ENCODE data around the gene FERMT3. TPM values are rescaled to one million over a fixed set of nuclear protein-coding genes. Genes with fewer than 3 reads are reported as not detected.

Gene FERMT3
- polyA plus RNA-seq, 3 donors, result 289 to 421 (median 310) TPM

- H3K27ac Mint-ChIP-seq, result peak overlapping the region in 1 of 7 donors; percentile 76
- Histone ChIP-seq H3K27me3 (ENCODE audit: control insufficient read depth in 2 of 2, insufficient read depth in 2 of 2, low read length in 2 of 2) (no peaks in the 10 kb centered on the region), H4K20me1 (ENCODE audit: insufficient read depth, low read length) (no peaks in the 10 kb centered on the region), H3K36me3 (replicated peaks in 1 of 2; ENCODE audit: control insufficient read depth in 1 of 2, insufficient read depth in 2 of 2, low read length in 2 of 2) (no peaks in the 10 kb centered on the region), H3K4me3 (replicated peaks in 1 of 3; ENCODE audit: low read depth in 2 of 3, low read length in 3 of 3) (no peak overlapping the region), H2AFZ (ENCODE audit: insufficient read depth, low read depth, low read length, poor library complexity, severe bottlenecking) (no peak overlapping the region), H3K9me3 (replicated peaks in 1 of 2; ENCODE audit: control insufficient read depth in 1 of 2, insufficient read depth in 1 of 2, low read length in 2 of 2) (no peaks in the 10 kb centered on the region), H3K27ac (ENCODE audit: low read depth in 1 of 2, low read length in 2 of 2) (no peak overlapping the region), H3K4me2 (replicated peaks; ENCODE audit: extremely low read depth, low read length, poor library complexity, severe bottlenecking) (no peak overlapping the region), H3K79me2 (ENCODE audit: insufficient read depth, low read length) (peaks cover 10% of the 10 kb centered on the region), H3K4me1 (ENCODE audit: control insufficient read depth in 1 of 2, insufficient read depth in 2 of 2, low read length in 2 of 2) (peaks cover 21 to 27% of the 10 kb centered on the region in 2 donors), H3K9ac (ENCODE audit: insufficient read depth, low read length, poor library complexity, severe bottlenecking) (no peak overlapping the region)
- peaks cover 0 to 1% (median 0%) of the 10 kb centered on the region in 7 donors for H3K9me3 Mint-ChIP-seq
- no peak overlapping the region for H3K4me3 Mint-ChIP-seq
- peaks cover 41% of the 10 kb centered on the region for H3K4me1 Mint-ChIP-seq
- DNase-seq, result no peak
- TF ChIP-seq CTCF (IDR thresholded peaks at IDR 0.05), result no peak
- peaks cover 0 to 6% (median 0%) of the 10 kb centered on the region in 3 donors for H3K27me3 Mint-ChIP-seq (ENCODE audit: low read depth in 3 of 3)
- intact Hi-C loops (cut with micrococcal nuclease), result no loop called here
- 93% methylated on average over 12 of the region's 12 CpGs for WGBS (ENCODE audit: insufficient coverage)
- peaks cover 0 to 3% of the 10 kb centered on the region in 2 donors for H3K36me3 Mint-ChIP-seq
These were observed 27.4 kb upstream of the FERMT3 start for GRCh38 chr11:64178951-64179639.

- intact Hi-C loops (cut with micrococcal nuclease), result no loop called here
- no peaks in the 10 kb centered on the region for H3K9me3 ChIP-seq (replicated peaks in 1 of 2; ENCODE audit: control insufficient read depth in 1 of 2, insufficient read depth in 1 of 2, low read length in 2 of 2)
- H3K27me3 ChIP-seq (ENCODE audit: control insufficient read depth in 2 of 2, insufficient read depth in 2 of 2, low read length in 2 of 2), result no peaks in the 10 kb centered on the region
- 86% methylated on average over 5 of the region's 5 CpGs for WGBS (ENCODE audit: insufficient coverage)
- H3K27ac ChIP-seq (ENCODE audit: low read depth in 1 of 2, low read length in 2 of 2), result no peak overlapping the region
- H3K4me3 ChIP-seq (replicated peaks in 1 of 3; ENCODE audit: low read depth in 2 of 3, low read length in 3 of 3), result no peak overlapping the region
- H3K36me3 Mint-ChIP-seq, result peaks cover 0 to 3% of the 10 kb centered on the region in 2 donors
- H2AFZ ChIP-seq (ENCODE audit: insufficient read depth, low read depth, low read length, poor library complexity, severe bottlenecking), result no peak overlapping the region
- H3K4me1 ChIP-seq (ENCODE audit: control insufficient read depth in 1 of 2, insufficient read depth in 2 of 2, low read length in 2 of 2), result peaks cover 32 to 41% of the 10 kb centered on the region in 2 donors
- H3K4me3 Mint-ChIP-seq, result no peak overlapping the region
- peak overlapping the region in 3 of 7 donors; percentile 35 to 57 (median 41) for H3K27ac Mint-ChIP-seq
- no peak for TF ChIP-seq CTCF (IDR thresholded peaks at IDR 0.05)
- peak overlapping the region; percentile 44 for H3K4me2 ChIP-seq (replicated peaks; ENCODE audit: extremely low read depth, low read length, poor library complexity, severe bottlenecking)
- no peaks in the 10 kb centered on the region for H3K36me3 ChIP-seq (replicated peaks in 1 of 2; ENCODE audit: control insufficient read depth in 1 of 2, insufficient read depth in 2 of 2, low read length in 2 of 2)
- H3K9ac ChIP-seq (ENCODE audit: insufficient read depth, low read length, poor library complexity, severe bottlenecking), result no peak overlapping the region
- no peak for DNase-seq
- H3K27me3 Mint-ChIP-seq (ENCODE audit: low read depth in 3 of 3), result peaks cover 0 to 4% (median 0%) of the 10 kb centered on the region in 3 donors
- no peaks in the 10 kb centered on the region for H4K20me1 ChIP-seq (ENCODE audit: insufficient read depth, low read length)
- H3K9me3 Mint-ChIP-seq, result no peaks in the 10 kb centered on the region
- peaks cover 51% of the 10 kb centered on the region for H3K4me1 Mint-ChIP-seq
- peaks cover 18% of the 10 kb centered on the region for H3K79me2 ChIP-seq (ENCODE audit: insufficient read depth, low read length)
These were observed 25.6 kb upstream of the FERMT3 start for GRCh38 chr11:64180891-64181290.

Measured in CD14-positive monocyte (primary cell).